HG03159 (cell line): ENCODE measurements around the gene TAF11L7.
"Not testable (repeated sequence)": the region's sequence is repeated elsewhere in the genome, so short reads cannot be mapped to it uniquely, and the experiment has no call there.

ENCODE experiments used
- ATAC-seq: cut with Tn5 transposase; IDR thresholded peaks from one replicate; pipeline ENCODE4 v1.9.1; 2021; ENCODE audit warnings: mild to moderate bottlenecking, moderate library complexity; ENCODE audit not compliant: unreplicated experiment

TAF11L7 gene

DNA sequence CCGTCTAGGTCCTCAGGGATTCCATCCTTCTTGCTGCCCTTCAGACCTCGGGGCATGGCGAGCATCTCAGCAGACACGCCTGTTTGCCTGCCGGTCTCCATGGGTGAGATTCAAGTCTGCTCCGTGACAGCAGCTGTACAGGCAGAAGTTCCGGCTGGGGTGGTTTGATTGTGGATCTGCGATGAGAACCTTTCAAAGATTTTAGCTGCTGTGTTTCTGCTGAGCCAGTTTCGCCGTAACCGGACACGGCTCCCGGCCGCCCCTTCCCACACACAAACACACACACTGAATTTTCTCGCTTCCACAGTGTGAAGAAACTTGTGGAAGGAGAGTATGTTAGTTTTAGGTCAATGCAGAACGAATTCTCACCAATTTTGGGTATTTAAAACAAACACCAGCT lies at the start of gene TAF11L7:
TSS of gene TAF11L7 (minus strand) at position 101 of the 400 bp plus-strand sequence.
- ATAC-seq = not testable (repeated sequence)

DNA sequence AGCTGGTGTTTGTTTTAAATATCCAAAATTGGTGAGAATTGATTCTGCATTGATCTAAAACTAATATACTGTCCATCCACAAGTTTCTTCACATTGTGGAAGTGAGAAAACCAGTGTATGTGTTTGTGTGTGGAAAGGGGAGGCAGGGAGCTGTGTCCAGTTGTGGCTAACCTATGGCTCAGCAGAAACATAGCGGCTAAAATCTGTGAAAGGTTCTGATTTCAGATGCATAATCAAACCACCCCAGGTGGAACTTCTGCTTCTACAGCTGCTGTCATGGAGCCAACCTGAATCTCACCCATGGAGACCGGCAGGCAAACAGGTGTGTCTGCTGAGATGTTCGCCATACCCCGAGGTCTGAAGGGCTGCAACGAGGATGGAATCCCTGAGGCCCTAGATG lies 48.6 kb upstream of the TAF11L7 start, which contains the start of gene TAF11L14:
TSS of gene TAF11L14 (plus strand) at position 301 of the 400 bp plus-strand sequence.
- no peak for ATAC-seq

DNA sequence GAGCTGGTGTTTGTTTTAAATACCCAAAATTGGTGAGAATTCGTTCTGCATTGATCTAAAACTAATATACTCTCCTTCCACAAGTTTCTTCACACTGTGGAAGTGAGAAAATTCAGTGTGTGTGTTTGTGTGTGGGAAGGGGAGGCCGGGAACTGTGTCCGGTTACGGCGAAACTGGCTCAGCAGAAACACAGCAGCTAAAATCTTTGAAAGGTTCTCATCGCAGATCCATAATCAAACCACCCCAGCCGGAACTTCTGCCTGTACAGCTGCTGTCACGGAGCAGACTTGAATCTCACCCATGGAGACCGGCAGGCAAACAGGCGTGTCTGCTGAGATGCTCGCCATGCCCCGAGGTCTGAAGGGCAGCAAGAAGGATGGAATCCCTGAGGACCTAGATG lies 46.2 kb upstream of the TAF11L7 start, which contains the start of gene TAF11L13:
TSS of gene TAF11L13 (plus strand) at position 301 of the 400 bp plus-strand sequence.
- not testable (repeated sequence) for ATAC-seq

DNA sequence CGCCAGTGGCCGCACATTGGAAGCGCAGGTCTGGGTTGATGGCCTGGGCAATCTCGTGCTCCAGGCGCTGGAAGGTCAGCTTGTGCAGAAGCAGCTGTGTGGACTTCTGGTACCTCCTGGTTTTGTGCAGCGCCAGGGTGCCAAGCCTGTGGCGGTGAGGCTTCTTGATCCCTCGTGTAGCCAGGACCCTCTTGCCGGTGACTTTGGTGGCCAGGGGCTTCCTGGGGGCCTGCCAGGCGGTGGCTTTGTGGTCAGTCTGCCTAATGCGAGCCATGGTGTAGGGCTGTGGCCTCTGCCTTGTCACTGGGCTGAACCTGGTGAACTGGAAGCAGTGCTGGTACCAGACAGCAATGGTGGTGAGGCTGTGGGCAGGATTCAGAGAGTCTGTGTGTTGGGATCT lies 40.1 kb upstream of the TAF11L7 start:
- ATAC-seq = no peak

DNA sequence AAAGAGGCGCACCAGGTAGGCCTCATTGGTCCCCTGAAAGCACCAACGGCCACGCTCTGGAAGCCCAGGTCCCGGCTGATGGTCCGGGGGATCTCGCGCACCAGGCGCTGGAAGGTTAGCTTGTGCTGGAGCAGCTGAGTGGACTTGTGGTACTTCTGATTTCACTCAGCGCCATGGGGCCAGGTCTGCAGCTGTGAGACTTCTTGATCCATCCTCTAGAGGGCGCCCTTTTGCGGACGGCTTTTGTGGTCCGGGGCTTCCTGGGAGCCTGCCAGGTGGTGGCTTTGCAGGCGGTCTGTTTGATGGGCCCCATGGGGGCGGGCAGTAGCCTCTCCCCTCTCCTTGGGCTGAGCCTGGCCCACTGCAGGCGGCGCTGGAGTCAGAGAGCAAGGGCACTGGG lies 35.1 kb upstream of the TAF11L7 start:
- no peak for ATAC-seq

DNA sequence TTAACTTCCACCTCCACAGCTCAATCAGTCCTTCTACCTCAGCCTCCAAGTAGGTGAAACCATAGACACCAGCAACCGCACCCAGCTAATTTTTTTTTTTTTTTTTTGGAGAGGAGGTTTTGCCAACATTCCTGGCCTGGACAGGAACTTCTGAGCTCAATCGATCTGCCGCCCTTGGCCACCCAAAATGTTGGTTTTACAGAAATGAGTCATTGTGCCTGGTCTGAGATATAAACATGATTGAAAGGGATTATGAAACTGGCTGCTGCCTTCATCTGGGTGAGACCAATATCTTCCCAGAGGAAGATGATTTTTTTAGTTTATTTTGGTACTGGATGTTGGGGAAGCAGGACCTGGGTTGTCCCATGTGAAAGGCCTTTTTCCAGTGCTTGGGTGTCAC lies 33.8 kb upstream of the TAF11L7 start:
- ATAC-seq = no peak

DNA sequence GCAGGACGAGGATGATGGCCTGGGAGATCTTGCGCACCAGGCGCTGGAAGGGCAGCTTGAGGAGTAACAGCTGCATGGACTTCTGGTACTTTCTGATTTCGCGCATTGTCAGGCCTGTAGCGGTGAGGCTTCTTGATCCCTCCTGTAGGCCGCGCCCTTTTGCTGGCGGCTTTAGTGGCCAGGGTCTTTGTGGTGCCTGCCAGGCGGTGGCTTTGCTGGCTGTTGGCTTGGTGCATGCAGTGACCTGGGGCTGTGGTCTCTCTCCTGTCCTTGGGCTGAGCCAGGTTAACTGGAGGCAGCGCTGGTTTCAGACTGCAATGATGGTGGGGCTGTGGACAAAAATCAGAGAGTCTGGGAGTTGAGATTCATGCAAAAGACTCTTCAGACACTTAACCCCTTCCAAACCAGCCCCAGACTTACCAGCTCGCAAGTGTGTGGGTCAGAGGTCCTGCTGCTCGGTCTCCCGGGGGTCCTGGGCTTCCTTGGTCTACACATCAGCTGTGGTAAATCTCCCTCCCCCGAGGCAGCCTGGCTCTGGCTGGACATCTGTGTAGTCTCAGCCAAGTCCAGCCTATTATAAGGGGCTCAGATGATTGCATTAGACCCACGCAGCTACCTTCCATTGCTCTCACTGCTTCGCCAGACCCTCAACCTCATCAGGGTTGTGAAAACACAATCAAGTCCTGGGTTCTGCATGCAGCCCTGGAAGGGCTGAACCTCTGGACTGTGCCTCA lies 29.5 kb upstream of the TAF11L7 start:
- no peak for ATAC-seq

DNA sequence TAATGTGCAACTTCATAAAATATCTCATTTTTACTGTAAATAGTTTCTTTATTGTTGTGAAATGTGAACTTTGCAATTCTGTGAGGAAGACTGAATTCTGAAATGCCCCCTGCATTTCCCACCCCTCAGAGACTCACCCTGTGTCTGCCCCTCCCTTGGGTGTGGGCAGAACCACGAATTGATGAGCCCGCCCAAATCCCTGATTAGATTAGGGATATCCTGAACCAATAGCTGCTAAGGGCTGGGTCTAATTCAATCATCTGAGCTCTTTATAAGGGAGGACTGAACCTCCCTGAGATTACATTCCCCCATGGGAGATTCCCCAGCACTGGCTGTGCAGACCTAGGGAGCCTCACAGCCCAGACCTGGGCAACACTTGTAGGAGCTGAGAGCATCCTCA lies 24.5 kb upstream of the TAF11L7 start, which contains the start of gene TAF11L12:
TSS of gene TAF11L12 (plus strand) at position 301 of the 400 bp plus-strand sequence.
- ATAC-seq = not testable (repeated sequence)

DNA sequence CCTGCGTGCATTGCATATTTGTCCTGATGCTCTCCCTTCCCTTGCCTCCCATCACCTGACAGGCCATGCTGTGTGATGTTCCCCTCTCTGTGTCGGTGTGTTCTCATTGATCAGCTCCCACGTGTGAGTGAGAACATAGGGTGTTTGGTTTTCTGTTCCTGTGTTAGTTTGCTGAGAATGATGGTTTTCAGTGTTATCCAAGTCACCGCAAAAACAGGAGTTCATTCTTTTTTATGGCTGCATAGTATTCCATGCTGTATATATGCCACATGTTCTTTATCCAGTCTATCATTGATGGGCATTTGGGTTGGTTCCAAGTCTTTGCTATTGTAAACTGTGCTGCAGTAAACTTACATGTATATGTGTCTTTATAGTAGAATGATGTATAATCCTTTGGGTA lies 21.9 kb upstream of the TAF11L7 start:
- ATAC-seq = not testable (repeated sequence)

DNA sequence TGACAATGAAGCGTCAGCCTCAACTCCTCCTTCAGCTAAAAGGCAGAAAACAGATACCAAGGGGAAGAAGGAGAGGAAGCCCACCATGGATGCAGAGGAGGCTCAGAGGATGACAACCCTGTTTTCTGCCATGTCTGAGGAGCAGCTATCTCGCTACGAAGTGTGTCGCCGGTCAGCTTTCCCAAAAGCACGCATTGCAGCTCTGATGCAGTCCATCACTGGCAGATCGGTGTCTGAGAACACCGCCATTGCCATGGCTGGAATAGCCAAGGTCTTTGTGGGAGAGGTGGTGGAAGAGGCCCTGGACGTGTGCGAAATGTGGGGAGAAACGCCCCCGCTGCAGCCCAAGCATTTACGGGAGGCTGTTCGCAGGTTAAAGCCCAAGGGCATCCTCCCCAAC lies 19.4 kb upstream of the TAF11L7 start:
- no peak for ATAC-seq

DNA sequence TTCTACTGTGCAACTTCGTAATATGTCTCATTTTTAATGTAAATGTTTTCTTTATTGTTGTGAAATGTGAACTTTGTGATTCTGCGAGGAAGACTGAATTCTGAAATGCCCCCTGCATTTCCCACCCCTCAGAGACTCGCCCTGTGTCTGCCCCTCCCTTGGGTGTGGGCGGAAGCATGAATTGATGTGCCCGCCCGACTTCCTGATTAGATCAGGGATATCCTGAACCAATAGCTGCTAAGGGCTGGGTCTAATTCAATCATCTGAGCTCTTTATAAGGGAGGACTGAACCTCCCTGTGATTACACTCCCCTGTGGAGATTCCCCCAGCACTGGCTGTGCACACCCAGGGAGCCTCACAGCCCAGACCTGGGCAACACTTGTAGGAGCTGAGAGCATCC lies 18.3 kb upstream of the TAF11L7 start, which contains the start of gene TAF11L11:
TSS of gene TAF11L11 (plus strand) at position 304 of the 400 bp plus-strand sequence.
- ATAC-seq = not testable (repeated sequence)

DNA sequence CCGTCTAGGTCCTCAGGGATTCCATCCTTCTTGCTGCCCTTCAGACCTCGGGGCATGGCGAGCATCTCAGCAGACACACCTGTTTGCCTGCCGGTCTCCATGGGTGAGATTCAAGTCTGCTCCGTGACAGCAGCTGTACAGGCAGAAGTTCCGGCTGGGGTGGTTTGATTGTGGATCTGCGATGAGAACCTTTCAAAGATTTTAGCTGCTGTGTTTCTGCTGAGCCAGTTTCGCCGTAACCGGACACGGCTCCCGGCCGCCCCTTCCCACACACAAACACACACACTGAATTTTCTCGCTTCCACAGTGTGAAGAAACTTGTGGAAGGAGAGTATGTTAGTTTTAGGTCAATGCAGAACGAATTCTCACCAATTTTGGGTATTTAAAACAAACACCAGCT lies 12.2 kb upstream of the TAF11L7 start, which contains the start of gene TAF11L10:
TSS of gene TAF11L10 (minus strand) at position 101 of the 400 bp plus-strand sequence.
- ATAC-seq = not testable (repeated sequence)

DNA sequence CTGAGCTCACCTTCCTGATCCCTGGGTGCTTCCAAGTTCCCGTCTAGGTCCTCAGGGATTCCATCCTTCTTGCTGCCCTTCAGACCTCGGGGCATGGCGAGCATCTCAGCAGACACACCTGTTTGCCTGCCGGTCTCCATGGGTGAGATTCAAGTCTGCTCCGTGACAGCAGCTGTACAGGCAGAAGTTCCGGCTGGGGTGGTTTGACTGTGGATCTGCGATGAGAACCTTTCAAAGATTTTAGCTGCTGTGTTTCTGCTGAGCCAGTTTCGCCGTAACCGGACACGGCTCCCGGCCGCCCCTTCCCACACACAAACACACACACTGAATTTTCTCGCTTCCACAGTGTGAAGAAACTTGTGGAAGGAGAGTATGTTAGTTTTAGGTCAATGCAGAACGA lies 8.7 kb upstream of the TAF11L7 start, which contains the start of gene TAF11L9:
TSS of gene TAF11L9 (minus strand) at position 140 of the 400 bp plus-strand sequence.
- ATAC-seq = not testable (repeated sequence)

DNA sequence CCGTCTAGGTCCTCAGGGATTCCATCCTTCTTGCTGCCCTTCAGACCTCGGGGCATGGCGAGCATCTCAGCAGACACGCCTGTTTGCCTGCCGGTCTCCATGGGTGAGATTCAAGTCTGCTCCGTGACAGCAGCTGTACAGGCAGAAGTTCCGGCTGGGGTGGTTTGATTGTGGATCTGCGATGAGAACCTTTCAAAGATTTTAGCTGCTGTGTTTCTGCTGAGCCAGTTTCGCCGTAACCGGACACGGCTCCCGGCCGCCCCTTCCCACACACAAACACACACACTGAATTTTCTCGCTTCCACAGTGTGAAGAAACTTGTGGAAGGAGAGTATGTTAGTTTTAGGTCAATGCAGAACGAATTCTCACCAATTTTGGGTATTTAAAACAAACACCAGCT lies 5.3 kb upstream of the TAF11L7 start, which contains the start of gene TAF11L8:
TSS of gene TAF11L8 (minus strand) at position 101 of the 400 bp plus-strand sequence.
- not testable (repeated sequence) for ATAC-seq
